Sigmoid colon (tissue), 7 donors: ENCODE measurements around the gene ECE1. TPM values are rescaled to one million over a fixed set of nuclear protein-coding genes. Genes with fewer than 3 reads are reported as not detected.
A peak's percentile ranks its signal among the peaks of the same experiment; 100 is the strongest.

Source experiments
- DNase-seq: peaks from one replicate; pipeline ENCODE4 v3.0.0-alpha.2; 2019
- H3K27ac ChIP-seq, 4 donors: fragments of 200-600 bp; sonication (generic); one replicate each; pipeline ENCODE4 v1.5.1; 2016 to 2019; ENCODE audit warnings: mild to moderate bottlenecking in 1 of 4
- H3K27me3 ChIP-seq, 3 donors: fragments of 200-600 bp; sonication (generic); one replicate each; pipeline ENCODE4 v1.5.1; 2019; ENCODE audit warnings: mild to moderate bottlenecking in 1 of 3
- H3K36me3 ChIP-seq, 4 donors: fragments of 200-600 bp; sonication (generic); one replicate each; pipeline ENCODE4 v1.5.1; 2016 to 2019
- H3K4me1 ChIP-seq, 4 donors: fragments of 200-600 bp; sonication (generic); one replicate each; pipeline ENCODE4 v1.5.1; 2017 to 2019
- H3K4me3 ChIP-seq, 4 donors: fragments of 200-600 bp; sonication (generic); one replicate each; pipeline ENCODE4 v1.5.1; 2017 to 2019; ENCODE audit warnings: mild to moderate bottlenecking in 2 of 4, moderate library complexity in 1 of 4
- H3K9me3 ChIP-seq, 4 donors: fragments of 200-600 bp in 3 of 4; sonication (generic) in 3 of 4; one replicate each; pipeline versions ENCODE4 v1.5.1 to v1.6.1; 2013 to 2019
- CTCF ChIP-seq, 4 experiments: fragments of 450-650 bp in 3 of 4; fragments of 200-600 bp in 1 of 4; IDR thresholded peaks; one replicate each; pipeline ENCODE4 v1.5.1; 2016 to 2019; ENCODE audit warnings: antibody characterized with exemption in 4 of 4, mild to moderate bottlenecking in 3 of 4, moderate library complexity in 2 of 4
- EP300 ChIP-seq, 4 donors: sonication (generic); formaldehyde crosslinking; IDR thresholded peaks; one replicate each; pipeline ENCODE4 v1.6.1; 2017; ENCODE audit warnings: antibody characterized with exemption in 4 of 4
- POLR2A ChIP-seq, 2 donors: fragments of 450-650 bp; IDR thresholded peaks; one replicate each; pipeline ENCODE4 v1.6.1; 2016; ENCODE audit warnings: antibody characterized with exemption in 2 of 2, mild to moderate bottlenecking in 2 of 2, moderate library complexity in 2 of 2
- POLR2AphosphoS5 ChIP-seq, 4 donors: sonication (generic); formaldehyde crosslinking; IDR thresholded peaks; one replicate each; pipeline ENCODE4 v1.6.1; 2017; ENCODE audit warnings: antibody characterized with exemption in 4 of 4
- WGBS, 2 donors: extraction: QIAGEN DNeasy Blood & Tissue Kit; methylation state at CpG; one replicate each; pipeline ENCODE4 v1.1.7; 2013; 5-methylcytosine and 5-hydroxymethylcytosine counted together
- intact Hi-C: fragments of 100-400 bp; cut with DNase I; formaldehyde crosslinking; loops from one replicate; pipeline ENCODE4 v1.15.1; 2023
- polyA plus RNA-seq, 3 donors: library from polyadenylated mRNA; stranded (reverse); fragments of 200-250 nt; gene quantifications; one replicate each; pipeline ENCODE4 v1.2.3, GENCODE V29; 2013
- total RNA-seq, 4 donors: library from RNA; depleted of rRNA; stranded (reverse); fragments of >200 nt; gene quantifications; one replicate each; pipeline ENCODE4 v1.1.0, GENCODE V29; 2016
- donor health status: healthy with polysubstance abuse.
- donor health status: Bipolar disorder and iron deficiency.
- donor health status: healthy.

Gene ECE1
- total and polyA plus RNA-seq, 7 donors: 10.2 to 112 (median 73.8) TPM

GRCh38 chr1:21264898-21265297, 25.4 kb downstream of the ECE1 start:
- DNase-seq: no peak
- WGBS, 2 donors: 82 to 87% methylated on average over 4 of the region's 4 CpGs
- Histone ChIP-seq H3K27ac (peak overlapping the region in 2 of 4 donors; percentile 1 to 91), H3K9me3 (no peaks in the 10 kb centered on the region), H3K4me3 (no peak overlapping the region), H3K4me1 (peaks cover 0 to 55% (median 48%) of the 10 kb centered on the region in 4 donors), H3K36me3 (peaks cover 8 to 56% (median 29%) of the 10 kb centered on the region in 4 donors), H3K27me3 (no peaks in the 10 kb centered on the region)
- TF ChIP-seq POLR2AphosphoS5 (IDR thresholded peaks at IDR 0.05) (no peak), CTCF (IDR thresholded peaks at IDR 0.05) (no peak)
- intact Hi-C loops: loop anchor here (5.0 kb wide), 1 partner anchor 42 kb away; no protein-coding TSS in a partner anchor

GRCh38 chr1:21263653-21264225, 26.5 kb downstream of the ECE1 start:
- Histone ChIP-seq H3K4me3 (no peak overlapping the region), H3K4me1 (peaks cover 0 to 50% (median 42%) of the 10 kb centered on the region in 4 donors)

GRCh38 chr1:21263052-21263429, 27.2 kb downstream of the ECE1 start:
- 92% methylated on average over 10 of the region's 10 CpGs for WGBS, 2 donors
- Histone ChIP-seq H3K27ac (peak overlapping the region; percentile 85 to 91 (median 86)), H3K9me3 (no peaks in the 10 kb centered on the region), H3K27me3 (no peaks in the 10 kb centered on the region), H3K4me1 (peaks cover 0 to 43% (median 37%) of the 10 kb centered on the region in 4 donors), H3K36me3 (peaks cover 7 to 56% (median 29%) of the 10 kb centered on the region in 4 donors), H3K4me3 (no peak overlapping the region)
- intact Hi-C loops: loop anchor here (2.0 to 5.0 kb wide), 2 partner anchors 44 to 82 kb away; no protein-coding TSS in a partner anchor
- TF ChIP-seq POLR2A (IDR thresholded peaks at IDR 0.05) (no peak), CTCF (IDR thresholded peaks at IDR 0.05) (no peak), EP300 (IDR thresholded peaks at IDR 0.05) (no peak), POLR2AphosphoS5 (IDR thresholded peaks at IDR 0.05) (no peak)
- DNase-seq: no peak

More at GRCh38 chr1:21263653-21264225, 26.5 kb downstream of the ECE1 start:
- Histone ChIP-seq H3K27ac (peak overlapping the region; percentile 85 to 91 (median 86)), H3K27me3 (no peaks in the 10 kb centered on the region), H3K36me3 (peaks cover 7 to 56% (median 28%) of the 10 kb centered on the region in 4 donors), H3K9me3 (no peaks in the 10 kb centered on the region)
- 94% methylated on average over 11 of the region's 11 CpGs for WGBS, 2 donors
- intact Hi-C loops: loop anchor here (2.0 to 5.0 kb wide), 2 partner anchors 44 to 81 kb away; no protein-coding TSS in a partner anchor
- DNase-seq: no peak
- no peak for TF ChIP-seq EP300 (IDR thresholded peaks at IDR 0.05)
- no peak for TF ChIP-seq CTCF (IDR thresholded peaks at IDR 0.05)
- no peak for TF ChIP-seq POLR2AphosphoS5 (IDR thresholded peaks at IDR 0.05)
- TF ChIP-seq POLR2A (IDR thresholded peaks at IDR 0.05): no peak

DNA sequence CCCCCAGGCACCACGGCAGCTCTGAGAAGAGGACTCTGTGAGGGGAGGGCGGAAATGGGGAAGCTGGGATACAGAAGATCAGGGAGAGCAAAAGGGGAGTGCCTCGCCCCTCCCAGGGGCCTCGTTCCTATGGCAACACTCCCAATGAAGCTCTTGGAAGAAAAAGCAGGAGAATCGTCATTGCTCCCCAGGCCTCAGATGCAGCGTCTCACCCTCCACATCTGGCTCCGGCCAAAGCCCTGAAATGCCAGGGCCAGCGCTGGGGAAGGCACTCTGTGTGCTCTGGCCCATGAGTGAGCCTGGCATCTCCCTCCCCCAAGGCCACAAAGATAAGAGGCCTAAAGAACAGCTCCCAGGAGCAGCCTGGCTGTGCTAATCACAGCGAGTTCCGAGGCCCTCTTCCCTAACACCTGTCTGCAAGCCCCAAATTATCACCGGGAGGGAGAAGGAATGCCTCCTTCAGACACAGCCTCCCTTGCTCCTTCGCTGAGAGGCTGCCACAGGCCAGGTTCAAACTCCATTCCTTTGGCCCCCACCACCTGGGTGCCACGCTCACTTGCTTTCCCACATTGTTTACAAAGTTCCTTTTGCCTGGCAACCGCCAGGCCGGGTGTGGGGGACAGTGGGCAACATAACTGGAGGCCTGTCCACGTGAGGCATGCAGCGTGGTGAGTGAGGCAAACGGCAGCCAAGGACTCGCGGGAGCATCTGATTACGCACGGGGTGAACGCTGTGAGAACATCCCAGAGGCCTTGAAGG, 27.8 kb downstream of the ECE1 start:
- no peaks in the 10 kb centered on the region for H3K9me3 ChIP-seq
- DNase-seq: peak; percentile 97
- peak; percentile 59 to 79 (median 62) for TF ChIP-seq POLR2AphosphoS5 (IDR thresholded peaks at IDR 0.05)
- TF ChIP-seq POLR2A (IDR thresholded peaks at IDR 0.05): no peak
- peak in 2 of 4 donors; percentile 76 to 88 for TF ChIP-seq EP300 (IDR thresholded peaks at IDR 0.05)
- H3K4me3 ChIP-seq: peak overlapping the region in 1 of 4 donors; percentile 9
- peaks cover 8 to 57% (median 32%) of the 10 kb centered on the region in 4 donors for H3K36me3 ChIP-seq
- 66 to 69% methylated on average over 23 of the region's 23 CpGs for WGBS, 2 donors
- intact Hi-C loops: loop anchor here (2.0 to 5.0 kb wide), 2 partner anchors 45 to 82 kb away; no protein-coding TSS in a partner anchor
- H3K27ac ChIP-seq: peak overlapping the region; percentile 85 to 91 (median 86)
- no peaks in the 10 kb centered on the region for H3K27me3 ChIP-seq
- H3K4me1 ChIP-seq: peaks cover 0 to 41% (median 36%) of the 10 kb centered on the region in 4 donors
